IMR-90 (cell line): ENCODE results near the gene AKAP13. TPM values are rescaled to one million over a fixed set of nuclear protein-coding genes. Genes with fewer than 3 reads are reported as not detected.

ENCODE experiments used
- ATAC-seq: fragments of 200-7000 bp; cut with Tn5 transposase; 2 replicates; pipeline ENCODE4 v1.9.1; 2020; ENCODE audit warnings: low read depth, mild to moderate bottlenecking, moderate library complexity
- BruUV-seq: library from RNA; stranded (reverse); fragments of 400-500 nt; replicated peaks from 2 replicates; lab custom pipeline; 2021; lab: Mats Ljungman, UMichigan
- CTCF ChIA-PET: fragments of 300-600 bp; formaldehyde crosslinking; extraction: SDS; loops from one replicate; lab custom pipeline; 2021; ENCODE audit warnings: antibody characterized with exemption; lab: Yijun Ruan, JAX
- POLR2A ChIA-PET: fragments of 300-600 bp; sonication (Branson Sonifier 250); formaldehyde crosslinking; loops from one replicate; lab custom pipeline; 2022; ENCODE audit warnings: antibody characterized with exemption; ENCODE audit not compliant: unreplicated experiment; lab: Charles Lee
- DNase-seq: peaks from one replicate; pipeline ENCODE4 v3.0.0; 2013
- H2AFZ ChIP-seq: replicated peaks from 2 replicates; pipeline ENCODE3; 2013; ENCODE audit warnings: low read length, mild to moderate bottlenecking; ENCODE audit not compliant: poor library complexity
- H2AK5ac ChIP-seq: 2 replicates; pipeline ENCODE4 v1.6.1; 2013; ENCODE audit warnings: low read depth, low read length, inconsistent platforms
- H2AK9ac ChIP-seq: replicated peaks from 2 replicates; pipeline ENCODE3; 2013; ENCODE audit warnings: mild to moderate bottlenecking, low read depth, low read length, moderate library complexity; ENCODE audit not compliant: poor library complexity
- H2BK120ac ChIP-seq: 2 replicates; pipeline ENCODE4 v1.6.1; 2013; ENCODE audit warnings: low read depth, low read length, inconsistent platforms
- H2BK15ac ChIP-seq: 3 replicates; pipeline ENCODE4 v1.6.1; 2013; ENCODE audit warnings: low read depth, low read length, inconsistent platforms
- H2BK20ac ChIP-seq: 2 replicates; pipeline ENCODE4 v1.6.1; 2013; ENCODE audit warnings: low read depth, mild to moderate bottlenecking, inconsistent platforms, low read length, moderate library complexity
- H2BK5ac ChIP-seq: 2 replicates; pipeline ENCODE4 v1.6.1; 2013; ENCODE audit warnings: mild to moderate bottlenecking, low read depth, low read length, inconsistent platforms; ENCODE audit not compliant: poor library complexity, severe bottlenecking
- H3K14ac ChIP-seq: replicated peaks from 2 replicates; pipeline ENCODE4 v1.6.1; 2013; ENCODE audit warnings: low read depth, low read length, inconsistent platforms
- H3K18ac ChIP-seq: 2 replicates; pipeline ENCODE4 v1.6.1; 2013; ENCODE audit warnings: low read depth, low read length, control low read depth
- H3K23ac ChIP-seq: 2 replicates; pipeline ENCODE4 v1.6.1; 2013; ENCODE audit warnings: low read depth, low read length, inconsistent platforms
- H3K27ac ChIP-seq: 2 replicates; pipeline ENCODE4 v1.5.1; 2013; ENCODE audit warnings: mild to moderate bottlenecking, control low read depth, low read length; ENCODE audit not compliant: insufficient read depth
- H3K27me3 ChIP-seq: 2 replicates; pipeline ENCODE4 v1.6.1; 2013; ENCODE audit warnings: low read length; ENCODE audit not compliant: control insufficient read depth, insufficient read depth
- H3K36me3 ChIP-seq: 2 replicates; pipeline ENCODE4 v1.6.1; 2013; ENCODE audit warnings: low read length, mixed read lengths; ENCODE audit not compliant: control insufficient read depth, insufficient read depth
- H3K4ac ChIP-seq: 2 replicates; pipeline ENCODE4 v1.6.1; 2013; ENCODE audit warnings: low read depth, low read length, inconsistent platforms
- H3K4me1 ChIP-seq: 2 replicates; pipeline ENCODE4 v1.6.1; 2013; ENCODE audit warnings: low read length, mixed read lengths; ENCODE audit not compliant: control insufficient read depth, insufficient read depth
- H3K4me2 ChIP-seq: 2 replicates; pipeline ENCODE4 v1.6.1; 2013; ENCODE audit warnings: low read depth, mild to moderate bottlenecking, control low read depth, low read length, moderate library complexity
- H3K4me3 ChIP-seq: 2 replicates; pipeline ENCODE4 v1.5.1; 2013; ENCODE audit warnings: low read depth, mild to moderate bottlenecking, control low read depth, low read length, moderate library complexity; ENCODE audit not compliant: insufficient read depth
- H3K56ac ChIP-seq: 2 replicates; pipeline ENCODE4 v1.6.1; 2013; ENCODE audit warnings: low read length, inconsistent platforms; ENCODE audit not compliant: insufficient read depth; ENCODE audit errors: extremely low read depth
- H3K79me1 ChIP-seq, 2 experiments: 2 replicates each; pipeline ENCODE4 v1.6.1; 2013; ENCODE audit warnings: low read length in 2 of 2, inconsistent platforms in 1 of 2, low read depth in 1 of 2
- H3K9ac ChIP-seq: 2 replicates; pipeline ENCODE4 v1.6.1; 2013; ENCODE audit warnings: low read depth, low read length, control low read depth
- H3K9me1 ChIP-seq: 2 replicates; pipeline ENCODE4 v1.6.1; 2013; ENCODE audit warnings: low read length, inconsistent platforms; ENCODE audit not compliant: insufficient read depth
- H3K9me3 ChIP-seq: 2 replicates; pipeline ENCODE4 v1.6.1; 2013; ENCODE audit warnings: low read length; ENCODE audit not compliant: control insufficient read depth, insufficient read depth
- H4K20me1 ChIP-seq: 2 replicates; pipeline ENCODE4 v1.6.1; 2013; ENCODE audit warnings: low read length, inconsistent platforms; ENCODE audit not compliant: insufficient read depth
- H4K5ac ChIP-seq: 2 replicates; pipeline ENCODE4 v1.6.1; 2013; ENCODE audit warnings: mild to moderate bottlenecking, low read depth, low read length, control low read depth
- H4K8ac ChIP-seq, 2 experiments: 2 replicates each; pipeline ENCODE4 v1.6.1; 2013; ENCODE audit warnings: low read depth in 2 of 2, low read length in 2 of 2, control low read depth in 1 of 2, inconsistent platforms in 1 of 2
- H4K91ac ChIP-seq: 2 replicates; pipeline ENCODE4 v1.6.1; 2013; ENCODE audit warnings: low read depth, low read length, inconsistent platforms; ENCODE audit not compliant: insufficient read depth
- BHLHE40 ChIP-seq: fragments of 150-350 bp; IDR thresholded peaks from 2 replicates; pipeline ENCODE4 v1.6.1; 2016; ENCODE audit warnings: mild to moderate bottlenecking, low read depth, low read length
- CEBPB ChIP-seq: IDR thresholded peaks from 2 replicates; pipeline ENCODE4 v1.6.1; 2012; ENCODE audit warnings: low read depth, low read length, improper control_type of control experiment
- CHD1 ChIP-seq: IDR thresholded peaks from 2 replicates; pipeline ENCODE4 v1.6.1; 2012; ENCODE audit warnings: low read depth, low read length, improper control_type of control experiment
- ELK1 ChIP-seq: fragments of 150-350 bp; IDR thresholded peaks from 2 replicates; pipeline ENCODE4 v1.6.1; 2016; ENCODE audit warnings: low read depth, mild to moderate bottlenecking, low read length, moderate library complexity, borderline replicate concordance
- FOS ChIP-seq: fragments of 150-350 bp; IDR thresholded peaks from 2 replicates; pipeline ENCODE4 v1.6.1; 2016; ENCODE audit warnings: low read depth, low read length
- MAFK ChIP-seq: IDR thresholded peaks from 2 replicates; pipeline ENCODE4 v1.6.1; 2012; ENCODE audit warnings: low read depth, low read length, improper control_type of control experiment
- POLR2A ChIP-seq: IDR thresholded peaks from 2 replicates; pipeline ENCODE4 v1.6.1; 2012; ENCODE audit warnings: mild to moderate bottlenecking, low read depth, low read length
- RAD21 ChIP-seq: IDR thresholded peaks from 2 replicates; pipeline ENCODE4 v1.6.1; 2012; ENCODE audit warnings: low read length, improper control_type of control experiment
- RCOR1 ChIP-seq: IDR thresholded peaks from 2 replicates; pipeline ENCODE4 v1.6.1; 2012; ENCODE audit warnings: mild to moderate bottlenecking, low read length, improper control_type of control experiment; ENCODE audit not compliant: insufficient replicate concordance
- RFX5 ChIP-seq: IDR thresholded peaks from 2 replicates; pipeline ENCODE4 v1.8.0; 2012; ENCODE audit warnings: low read depth, mild to moderate bottlenecking, low read length, moderate library complexity
- USF2 ChIP-seq: fragments of 150-350 bp; IDR thresholded peaks from 2 replicates; pipeline ENCODE4 v1.6.1; 2017; ENCODE audit warnings: mild to moderate bottlenecking, antibody characterized with exemption, low read length, low read depth
- WGBS, 2 experiments: methylation state at CpG; one replicate each; pipeline versions ENCODE4 v1.1.5 to v1.1.7; 2013; ENCODE audit warnings: missing lambda C conversion rate in 2 of 2; ENCODE audit not compliant: insufficient read length in 1 of 2; ENCODE audit errors: extremely low coverage in 2 of 2; 5-methylcytosine and 5-hydroxymethylcytosine counted together
- dilution Hi-C: fragments of 300-500 bp; cut with HindIII; formaldehyde crosslinking; loops from one replicate; pipeline ENCODE4 v1.14.3; 2018; ENCODE audit warnings: low sequenced_read_pairs; ENCODE audit not compliant: unreplicated experiment
- in situ Hi-C: fragments of 300-500 bp; cut with MboI; formaldehyde crosslinking; loops from 3 replicates; pipeline ENCODE4 v1.14.3; 2019; ENCODE audit warnings: low sequenced_read_pairs, inconsistent platforms, mixed read lengths
- intact Hi-C: fragments of 100-400 bp; cut with micrococcal nuclease; formaldehyde crosslinking; loops from 2 replicates; pipeline ENCODE4 v1.10.0; 2022
- polyA plus RNA-seq, 3 experiments: library from polyadenylated mRNA; depleted of rRNA; stranded (reverse); fragments of >200 nt; gene quantifications; 2 replicates each; pipeline ENCODE4 v1.2.3, GENCODE V29; 2012; ENCODE audit warnings: low replicate concordance in 1 of 3
- total RNA-seq: library from RNA; depleted of rRNA; stranded (reverse); fragments of >200 nt; gene quantifications from 2 replicates; pipeline ENCODE4 v1.2.3, GENCODE V29; 2012

The AKAP13 gene
- total and polyA plus RNA-seq, 2 of the 4 experiments (the other 2 are of a cell fraction) = 10.4 to 46.4 TPM

GRCh38 chr15:85622221-85622831 is 241.9 kb downstream of the AKAP13 start (continued):
- TF ChIP-seq USF2 = no peak

GRCh38 chr15:85623315-85624049 is 243.1 kb downstream of the AKAP13 start:
- Histone ChIP-seq H3K79me1 (peaks cover 48 to 78% of the 10 kb centered on the region in 2 experiments), H3K27ac (no peak overlapping the region), H3K9me1 (peaks cover 18% of the 10 kb centered on the region), H2AFZ (no peak overlapping the region), H3K14ac (peak overlapping the region; percentile 17; the same call in 1 of the 2 replicates), H3K4me3 (no peak overlapping the region), H4K5ac (no peak overlapping the region), H2BK20ac (peak overlapping the region; percentile 51; the same call in 1 of the 2 replicates), H3K4ac (peak overlapping the region; percentile 13; the same call in 1 of the 2 replicates), H2AK5ac (peak overlapping the region; percentile 6; the same call in 1 of the 2 replicates), H3K18ac (peak overlapping the region; percentile 14; the same call in 1 of the 2 replicates), H3K4me2 (peak overlapping the region; percentile 34; the same call in 1 of the 2 replicates), H4K8ac (peak overlapping the region in 1 of 2 experiments; percentile 20; a peak in 2 of 4 replicates), H2BK15ac (peak overlapping the region; percentile 51; the same call in 1 of the 3 replicates), H3K27me3 (no peaks in the 10 kb centered on the region), H3K4me1 (peaks cover 23% of the 10 kb centered on the region), H2AK9ac (no peak overlapping the region), H3K9ac (no peak overlapping the region), H3K23ac (0 out of 2 replicates have a peak overlapping the region, but pooled peaks have one; percentile 8), H3K36me3 (no peaks in the 10 kb centered on the region), H2BK120ac (0 out of 2 replicates have a peak overlapping the region, but pooled peaks have one; percentile 3), H3K9me3 (no peaks in the 10 kb centered on the region), H3K56ac (no peak overlapping the region), H4K20me1 (peaks cover 7% of the 10 kb centered on the region; the same call in 1 of the 2 replicates), H4K91ac (no peak overlapping the region), H2BK5ac (peak overlapping the region; percentile 22)
- ATAC-seq (no peak), DNase-seq (peak; percentile 61)
- intact Hi-C loops = loop anchor here (10.0 kb wide), 1 partner anchor 209 kb away; no protein-coding TSS in a partner anchor
- ChIA-PET POLR2A (interaction anchor here (0.5 kb wide), 1 partner anchor 161 kb away, joined by 3 read pairs; no protein-coding TSS in a partner anchor), CTCF (interaction anchor here (1.1 to 1.5 kb wide), 2 partner anchors 16 to 37 kb away, joined by 3 to 4 read pairs; no protein-coding TSS in a partner anchor)
- in situ Hi-C loops = no loop called here
- WGBS, 2 experiments = 53% methylated on average over 2 of the region's 5 CpGs; no CpG with 5 or more reads in 1 of the 2 experiments
- dilution Hi-C loops = no loop called here
- BruUV-seq = no TSS peak
- TF ChIP-seq BHLHE40 = no peak
- no peak for TF ChIP-seq ELK1
- TF ChIP-seq USF2 = no peak
- TF ChIP-seq CEBPB = no peak
- TF ChIP-seq RCOR1 = no peak
- no peak for TF ChIP-seq MAFK
- no peak for TF ChIP-seq CHD1
- no peak for TF ChIP-seq POLR2A
- no peak for TF ChIP-seq RFX5
- TF ChIP-seq FOS = no peak
- TF ChIP-seq RAD21 = no peak
